Muscle of leg (tissue), 11 donors: ENCODE data around the gene SHC2. TPM values are rescaled to one million over a fixed set of nuclear protein-coding genes. Genes with fewer than 3 reads are reported as not detected.

Experiments used
- DNase-seq: peaks from one replicate; pipeline ENCODE4 v3.0.0; 2013
- H3K27ac ChIP-seq: one replicate; pipeline ENCODE4 v1.5.1; 2013; ENCODE audit warnings: mild to moderate bottlenecking, low read length, control low read depth
- H3K27me3 ChIP-seq: one replicate; pipeline ENCODE4 v1.6.1; 2013; ENCODE audit warnings: low read length; ENCODE audit not compliant: control insufficient read depth, insufficient read depth
- H3K36me3 ChIP-seq: one replicate; pipeline ENCODE4 v1.6.1; 2013; ENCODE audit warnings: low read length; ENCODE audit not compliant: control insufficient read depth, insufficient read depth
- H3K4me1 ChIP-seq: one replicate; pipeline ENCODE4 v1.6.1; 2013; ENCODE audit warnings: low read length; ENCODE audit not compliant: control insufficient read depth, insufficient read depth
- H3K4me3 ChIP-seq: one replicate; pipeline ENCODE4 v1.5.1; 2013; ENCODE audit warnings: low read length, control low read depth
- H3K9me3 ChIP-seq: replicated peaks from 2 replicates; pipeline ENCODE4 v1.6.1; 2013; ENCODE audit warnings: low read depth, low read length; ENCODE audit not compliant: control insufficient read depth
- WGBS: methylation state at CpG from one replicate; pipeline ENCODE4 v1.1.5; 2013; ENCODE audit warnings: missing lambda C conversion rate; ENCODE audit not compliant: insufficient coverage; 5-methylcytosine and 5-hydroxymethylcytosine counted together
- polyA plus RNA-seq, 8 donors: library from polyadenylated mRNA; unstranded; fragments of 120-200 nt; gene quantifications; one replicate each; pipeline versions ENCODE4 v1.2.1 to v1.2.3, GENCODE V29; 2013; ENCODE audit warnings: inconsistent platforms in 1 of 8, low replicate concordance in 1 of 8; ENCODE audit not compliant: insufficient read length in 8 of 8, insufficient read depth in 1 of 8
- total RNA-seq: library from RNA; stranded (reverse); fragments of 120-200 nt; gene quantifications from one replicate; pipeline ENCODE4 v1.2.4, GENCODE V29; 2013

Gene SHC2
- total and polyA plus RNA-seq, 9 donors: 13.9 to 46.6 (median 31.5) TPM

GRCh38 chr19:367561-367960, 93.3 kb downstream of the SHC2 start:
- no peaks in the 10 kb centered on the region for H3K36me3 ChIP-seq
- H3K27me3 ChIP-seq: peaks cover 11% of the 10 kb centered on the region
- no peak overlapping the region for H3K27ac ChIP-seq
- no peaks in the 10 kb centered on the region for H3K9me3 ChIP-seq
- no peak for DNase-seq
- 83% methylated on average over 7 of the region's 14 CpGs for WGBS
- H3K4me1 ChIP-seq: peaks cover 22% of the 10 kb centered on the region
- no peak overlapping the region for H3K4me3 ChIP-seq

GRCh38 chr19:366951-367350, 93.9 kb downstream of the SHC2 start:
- WGBS: 93% methylated on average over 4 of the region's 8 CpGs
- H3K36me3 ChIP-seq: no peaks in the 10 kb centered on the region
- H3K4me1 ChIP-seq: peaks cover 16% of the 10 kb centered on the region
- H3K4me3 ChIP-seq: no peak overlapping the region
- H3K27me3 ChIP-seq: peaks cover 11% of the 10 kb centered on the region
- H3K9me3 ChIP-seq: no peaks in the 10 kb centered on the region
- H3K27ac ChIP-seq: no peak overlapping the region
- DNase-seq: no peak

Other genes starting within 250 kb of the SHC2 start
- 0.58 TPM for gene PLPP2, start 169.6 kb downstream of the SHC2 start, total RNA-seq
- 1 to 10 TPM in 2 of 8 donors, under 1 TPM in 6; 0.21 to 1.6 (median 0.42) TPM for gene PLPP2, start 169.6 kb downstream of the SHC2 start, polyA plus RNA-seq
- 17.2 TPM for gene MIER2, start 116.2 kb downstream of the SHC2 start, total RNA-seq
- 10 to 100 TPM; 21.3 to 33.5 (median 28.9) TPM for gene MIER2, start 116.2 kb downstream of the SHC2 start, polyA plus RNA-seq
- 1.2 TPM for gene C2CD4C, start 51.9 kb downstream of the SHC2 start, total RNA-seq
- gene C2CD4C, start 51.9 kb downstream of the SHC2 start, polyA plus RNA-seq: 1 to 10 TPM; 1.2 to 1.9 (median 1.3) TPM
- gene MADCAM1, start 35.5 kb upstream of the SHC2 start, total RNA-seq: 4.0 TPM
- gene MADCAM1, start 35.5 kb upstream of the SHC2 start, polyA plus RNA-seq: 10 to 100 TPM in 5 of 8 donors, 1 to 10 TPM in 3; 5.1 to 15.7 (median 10.7) TPM
- gene TPGS1, start 46.5 kb upstream of the SHC2 start, total RNA-seq: 15.1 TPM
- 10 to 100 TPM in 6 of 8 donors, 1 to 10 TPM in 2; 8.6 to 12.7 (median 11.8) TPM for gene TPGS1, start 46.5 kb upstream of the SHC2 start, polyA plus RNA-seq
- gene CDC34, start 70.7 kb upstream of the SHC2 start, total RNA-seq: 80.2 TPM
- 10 to 100 TPM; 74.9 to 86.6 (median 80.2) TPM for gene CDC34, start 70.7 kb upstream of the SHC2 start, polyA plus RNA-seq
- gene GZMM, start 83.0 kb upstream of the SHC2 start, total RNA-seq: 0.22 TPM
- under 1 TPM in 7 of 8 donors, not detected in 1; 0.15 to 0.56 (median 0.26) TPM for gene GZMM, start 83.0 kb upstream of the SHC2 start, polyA plus RNA-seq
- gene BSG, start 111.6 kb upstream of the SHC2 start, total RNA-seq: 160 TPM
- gene BSG, start 111.6 kb upstream of the SHC2 start, polyA plus RNA-seq: 100 to 1,000 TPM; 197 to 260 (median 229) TPM
- gene HCN2, start 128.8 kb upstream of the SHC2 start, total RNA-seq: 0.13 TPM
- gene HCN2, start 128.8 kb upstream of the SHC2 start, polyA plus RNA-seq: under 1 TPM; 0.16 to 0.46 (median 0.31) TPM
- gene POLRMT, start 172.5 kb upstream of the SHC2 start, total RNA-seq: 28.6 TPM
- gene POLRMT, start 172.5 kb upstream of the SHC2 start, polyA plus RNA-seq: 10 to 100 TPM; 30.0 to 42.7 (median 34.4) TPM
- gene FGF22, start 178.8 kb upstream of the SHC2 start, total RNA-seq: 0.04 TPM
- under 1 TPM; 0.07 to 0.38 (median 0.15) TPM for gene FGF22, start 178.8 kb upstream of the SHC2 start, polyA plus RNA-seq
- gene RNF126, start 202.2 kb upstream of the SHC2 start, total RNA-seq: 13.2 TPM
- 10 to 100 TPM; 22.2 to 36.0 (median 30.4) TPM for gene RNF126, start 202.2 kb upstream of the SHC2 start, polyA plus RNA-seq
- gene FSTL3, start 215.4 kb upstream of the SHC2 start, total RNA-seq: 21.2 TPM
- 10 to 100 TPM; 14.5 to 24.3 (median 18.2) TPM for gene FSTL3, start 215.4 kb upstream of the SHC2 start, polyA plus RNA-seq
- gene PRSS57, start 234.4 kb upstream of the SHC2 start, total RNA-seq: 0.04 TPM
- gene PRSS57, start 234.4 kb upstream of the SHC2 start, polyA plus RNA-seq: 1 to 10 TPM in 1 of 8 donors, under 1 TPM in 6, not detected in 1; 0.16 to 1.2 (median 0.31) TPM
- gene PALM, start 247.9 kb upstream of the SHC2 start, total RNA-seq: 23.7 TPM
- gene PALM, start 247.9 kb upstream of the SHC2 start, polyA plus RNA-seq: 10 to 100 TPM; 23.9 to 56.7 (median 39.0) TPM